A549 treated with CpdA at 1 μM for 4 hours (cell line): ENCODE measurements around the gene UHRF2. TPM values are rescaled to one million over a fixed set of nuclear protein-coding genes. Genes with fewer than 3 reads are reported as not detected.

Experiments
- total RNA-seq: library from RNA; stranded (reverse); fragments of 200-300 nt; extraction: Qiagen RNA extraction; gene quantifications from 5 replicates; pipeline ENCODE4 v1.2.3, GENCODE V29; 2022; ENCODE audit warnings: low read depth

Gene UHRF2
- total RNA-seq, result 26.6 to 33.8 TPM (median 31.6 TPM) in 5 replicates

GRCh38 chr9:6412487-6413364, at the start of gene UHRF2:
TSS of gene UHRF2 (plus strand) at chr9:6413199. CDS start at chr9:6413491, 292 bp downstream.

Other genes with a start within 250 kb of the UHRF2 start
- 0.75 to 1.5 TPM (median 1.2 TPM) in 5 replicates for gene IL33, start 197.4 kb upstream of the UHRF2 start, total RNA-seq
- not detected in 5 replicates for gene TPD52L3, start 84.8 kb upstream of the UHRF2 start, total RNA-seq
- gene GLDC, start 232.5 kb downstream of the UHRF2 start, total RNA-seq, result 12.7 to 17.4 TPM (median 13.3 TPM) in 5 replicates